HCT116 (cell line): ENCODE measurements around the gene EPG5. TPM values are rescaled to one million over a fixed set of nuclear protein-coding genes. Genes with fewer than 3 reads are reported as not detected.

Experiments
- ATAC-seq: fragments of 200-7000 bp; cut with Tn5 transposase; 2 replicates; pipeline ENCODE4 v1.9.1; 2020; ENCODE audit warnings: mild to moderate bottlenecking, moderate library complexity
- BruUV-seq: library from RNA; stranded (reverse); fragments of 400-500 nt; replicated peaks from 2 replicates; lab custom pipeline; 2021; lab: Mats Ljungman, UMichigan
- CTCF ChIA-PET: fragments of 300-600 bp; sonication (Branson Sonifier 250); formaldehyde crosslinking; loops from one replicate; lab custom pipeline; 2021; ENCODE audit warnings: antibody characterized with exemption; lab: Charles Lee
- POLR2A ChIA-PET: fragments of 300-600, 350-600 bp; sonication (Branson Sonifier 250); formaldehyde crosslinking; loops from one replicate; lab custom pipeline; 2021; ENCODE audit warnings: antibody characterized with exemption; lab: Charles Lee
- RAD21 ChIA-PET, 2 experiments: fragments of 300-600 bp; sonication (Branson Sonifier 250); formaldehyde crosslinking; loops; one replicate each; lab custom pipeline; 2023; ENCODE audit warnings: low total read pairs in 2 of 2; ENCODE audit not compliant: uncharacterized antibody in 2 of 2, unreplicated experiment in 2 of 2, low non-redundant PET in 1 of 2; lab: Charles Lee
- DNase-seq: peaks from one replicate; pipeline ENCODE4 v3.0.0-alpha.2; 2010; ENCODE audit warnings: low read depth, low spot score
- H2AFZ ChIP-seq: fragments of 200-600 bp; shearing (Covaris generic), sonication (generic); 2 replicates; pipeline ENCODE4 v1.6.1; 2017; ENCODE audit warnings: low read depth, mixed run types, mixed read lengths, antibody characterized with exemption, low read length; ENCODE audit not compliant: poor library complexity, severe bottlenecking
- H3K27ac ChIP-seq: 2 replicates; pipeline ENCODE4 v1.5.1; 2012; ENCODE audit warnings: low read depth, low read length
- H3K27me3 ChIP-seq: fragments of 200-600 bp; sonication (generic); 2 replicates; pipeline ENCODE4 v1.6.1; 2016; ENCODE audit warnings: mixed run types, low read length, mixed read lengths; ENCODE audit not compliant: insufficient read depth
- H3K36me3 ChIP-seq, 2 experiments: fragments of 200-500 bp in 1 of 2; fragments of 200-600 bp in 1 of 2; sonication (Bioruptor generic) in 1 of 2; sonication (generic) in 1 of 2; 2 replicates each; pipeline versions ENCODE4 v1.5.1 to v1.6.1; 2014 to 2016; ENCODE audit warnings: low read length in 2 of 2, inconsistent platforms in 1 of 2, mixed read lengths in 1 of 2, mixed run types in 1 of 2; ENCODE audit not compliant: insufficient read depth in 2 of 2, control insufficient read depth in 1 of 2
- H3K4me1 ChIP-seq, 2 experiments: fragments of 200-600 bp in 1 of 2; sonication (generic) in 1 of 2; 2 replicates each; pipeline versions ENCODE4 v1.5.1 to v1.6.1; 2012 to 2017; ENCODE audit warnings: low read length in 2 of 2, inconsistent platforms in 1 of 2, mild to moderate bottlenecking in 1 of 2, mixed read lengths in 1 of 2, mixed run types in 1 of 2, moderate library complexity in 1 of 2; ENCODE audit not compliant: insufficient read depth in 2 of 2, control insufficient read depth in 1 of 2
- H3K4me2 ChIP-seq: fragments of 200-600 bp; sonication (generic); 2 replicates; pipeline ENCODE4 v1.6.1; 2017; ENCODE audit warnings: mixed run types, low read length, mixed read lengths
- H3K4me3 ChIP-seq, 2 experiments: fragments of 200-600 bp in 1 of 2; sonication (generic) in 1 of 2; replicated peaks in 1 of 2; 2 replicates each; pipeline ENCODE4 v1.5.1; 2011 to 2016; ENCODE audit warnings: low read length in 2 of 2, control low read depth in 1 of 2, low read depth in 1 of 2, mild to moderate bottlenecking in 1 of 2, mixed read lengths in 1 of 2, mixed run types in 1 of 2
- H3K79me2 ChIP-seq: fragments of 200-600 bp; sonication (generic); 2 replicates; pipeline ENCODE4 v1.6.1; 2017; ENCODE audit warnings: mild to moderate bottlenecking, mixed run types, low read length, moderate library complexity, mixed read lengths; ENCODE audit not compliant: insufficient read depth
- H3K9ac ChIP-seq: fragments of 200-600 bp; sonication (generic); 2 replicates; pipeline ENCODE4 v1.6.1; 2016; ENCODE audit warnings: low read length, mixed read lengths
- H3K9me2 ChIP-seq: fragments of 200-600 bp; sonication (generic), shearing (Covaris generic); 2 replicates; pipeline ENCODE4 v1.6.1; 2017; ENCODE audit warnings: mixed run types, mild to moderate bottlenecking, moderate library complexity; ENCODE audit not compliant: insufficient read depth
- H3K9me3 ChIP-seq, 2 experiments: fragments of 200-500 bp in 1 of 2; fragments of 200-600 bp in 1 of 2; sonication (Bioruptor generic) in 1 of 2; sonication (generic) in 1 of 2; 2 replicates each; pipeline ENCODE4 v1.6.1; 2014 to 2017; ENCODE audit warnings: low read length in 2 of 2, mixed read lengths in 2 of 2, inconsistent platforms in 1 of 2, low read depth in 1 of 2, mild to moderate bottlenecking in 1 of 2, mixed run types in 1 of 2, moderate library complexity in 1 of 2; ENCODE audit not compliant: control insufficient read depth in 1 of 2, insufficient read depth in 1 of 2
- H4K20me1 ChIP-seq: fragments of 200-600 bp; sonication (generic), shearing (Covaris generic); 2 replicates; pipeline ENCODE4 v1.6.1; 2017; ENCODE audit warnings: mixed run types, mild to moderate bottlenecking, moderate library complexity; ENCODE audit not compliant: insufficient read depth
- CBX3 ChIP-seq: IDR thresholded peaks from 2 replicates; pipeline ENCODE4 v1.6.1; 2012; ENCODE audit warnings: low read depth
- ELF1 ChIP-seq: IDR thresholded peaks from 2 replicates; pipeline ENCODE4 v1.6.1; 2012; ENCODE audit warnings: low read depth, borderline replicate concordance
- EZH2phosphoT487 ChIP-seq: fragments of 200-600 bp; IDR thresholded peaks from 2 replicates; pipeline ENCODE4 v1.6.1; 2018; ENCODE audit warnings: antibody characterized with exemption, borderline replicate concordance
- MAX ChIP-seq: IDR thresholded peaks from 2 replicates; pipeline ENCODE4 v1.6.1; 2012
- POLR2A ChIP-seq: IDR thresholded peaks from 2 replicates; pipeline ENCODE4 v1.7.0; 2011; ENCODE audit warnings: borderline replicate concordance; ENCODE audit not compliant: insufficient read depth, insufficient read length; ENCODE audit errors: extremely low read depth
- POLR2AphosphoS5 ChIP-seq: IDR thresholded peaks from 2 replicates; pipeline ENCODE4 v1.6.1; 2011; ENCODE audit warnings: mild to moderate bottlenecking, low read depth, low read length, moderate library complexity
- SP1 ChIP-seq: IDR thresholded peaks from 2 replicates; pipeline ENCODE4 v1.6.1; 2012; ENCODE audit warnings: low read depth
- YY1 ChIP-seq: IDR thresholded peaks from 2 replicates; pipeline ENCODE4 v1.6.1; 2011; ENCODE audit warnings: low read length, low read depth, moderate library complexity, mild to moderate bottlenecking; ENCODE audit not compliant: insufficient replicate concordance; ENCODE audit errors: extremely low read depth
- ZFX ChIP-seq: fragments of 450-650 bp; IDR thresholded peaks from 2 replicates; pipeline ENCODE4 v1.6.1; 2017
- intact Hi-C: fragments of 100-400 bp; cut with micrococcal nuclease; formaldehyde crosslinking; loops from 2 replicates; pipeline ENCODE4 v1.10.0; 2022
- total RNA-seq: library from RNA; stranded (reverse); gene quantifications from one replicate; pipeline ENCODE4 v1.2.1, GENCODE V29; 2021; ENCODE audit not compliant: unreplicated experiment
- TF ChIP-seq, protein P1 (sequence below), 3 experiments: fragments of 200-600 bp in 1 of 3; sonication (generic) in 1 of 3; IDR thresholded peaks in 2 of 3; conservative IDR thresholded peaks in 1 of 3; 2 replicates each; pipeline ENCODE4 v1.5.1; 2012 to 2017; ENCODE audit warnings: low read depth in 2 of 3, low read length in 2 of 3, antibody characterized with exemption in 1 of 3, borderline replicate concordance in 1 of 3, control low read depth in 1 of 3, mild to moderate bottlenecking in 1 of 3, mixed read lengths in 1 of 3, mixed run types in 1 of 3, moderate library complexity in 1 of 3; ENCODE audit not compliant: insufficient read depth in 1 of 3

The EPG5 gene
- total RNA-seq, 1 experiment from 2014 or later = 12.9 TPM

DNA sequence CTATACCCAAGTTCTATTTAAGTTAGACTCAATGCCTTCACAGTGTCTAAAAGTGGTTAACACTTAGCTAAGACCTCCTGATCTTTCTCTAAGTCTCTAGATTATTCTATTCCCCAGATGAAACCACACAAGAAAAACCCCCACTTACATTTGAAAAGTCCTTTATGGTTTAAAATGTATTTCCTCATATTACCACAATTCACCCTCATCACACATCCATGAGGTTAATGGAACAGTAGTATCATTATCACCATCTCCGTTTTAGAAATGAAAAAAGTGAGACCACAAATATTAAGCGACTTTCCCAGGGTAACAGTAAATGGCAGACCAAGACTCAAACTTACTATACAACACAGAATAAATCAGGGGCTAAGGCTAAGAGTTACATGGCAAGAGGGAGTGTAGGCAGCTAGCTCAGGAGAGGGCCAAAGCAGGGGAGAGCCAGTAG lies 28.6 kb downstream of the EPG5 start:
- no peak overlapping the region for H3K27ac ChIP-seq
- H3K79me2 ChIP-seq = no peaks in the 10 kb centered on the region
- POLR2A ChIA-PET = no interaction called here
- TF ChIP-seq POLR2A (no peak), POLR2AphosphoS5 (no peak), ELF1 (no peak), MAX (no peak), SP1 (no peak), ZFX (no peak), YY1 (no peak), CBX3 (no peak), EZH2phosphoT487 (no peak)
- TF ChIP-seq, protein P1, sequence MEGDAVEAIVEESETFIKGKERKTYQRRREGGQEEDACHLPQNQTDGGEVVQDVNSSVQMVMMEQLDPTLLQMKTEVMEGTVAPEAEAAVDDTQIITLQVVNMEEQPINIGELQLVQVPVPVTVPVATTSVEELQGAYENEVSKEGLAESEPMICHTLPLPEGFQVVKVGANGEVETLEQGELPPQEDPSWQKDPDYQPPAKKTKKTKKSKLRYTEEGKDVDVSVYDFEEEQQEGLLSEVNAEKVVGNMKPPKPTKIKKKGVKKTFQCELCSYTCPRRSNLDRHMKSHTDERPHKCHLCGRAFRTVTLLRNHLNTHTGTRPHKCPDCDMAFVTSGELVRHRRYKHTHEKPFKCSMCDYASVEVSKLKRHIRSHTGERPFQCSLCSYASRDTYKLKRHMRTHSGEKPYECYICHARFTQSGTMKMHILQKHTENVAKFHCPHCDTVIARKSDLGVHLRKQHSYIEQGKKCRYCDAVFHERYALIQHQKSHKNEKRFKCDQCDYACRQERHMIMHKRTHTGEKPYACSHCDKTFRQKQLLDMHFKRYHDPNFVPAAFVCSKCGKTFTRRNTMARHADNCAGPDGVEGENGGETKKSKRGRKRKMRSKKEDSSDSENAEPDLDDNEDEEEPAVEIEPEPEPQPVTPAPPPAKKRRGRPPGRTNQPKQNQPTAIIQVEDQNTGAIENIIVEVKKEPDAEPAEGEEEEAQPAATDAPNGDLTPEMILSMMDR (IDR thresholded peaks at IDR 0.05 in 2 of 3, conservative IDR thresholded peaks at IDR 0.05 in 1 of 3; ENCODE audit: borderline replicate concordance in 1 of 3, insufficient read depth in 1 of 3, low read depth in 2 of 3, low read length in 2 of 3) = no peak
- H3K4me1 ChIP-seq = peaks cover 0 to 10% of the 10 kb centered on the region in 2 experiments; a peak in 2 of 4 replicates
- H3K27me3 ChIP-seq = no peaks in the 10 kb centered on the region
- BruUV-seq = no TSS peak
- DNase-seq (no peak), ATAC-seq (no peak)
- no peaks in the 10 kb centered on the region for H3K9me2 ChIP-seq
- RAD21 ChIA-PET = no interaction called here
- intact Hi-C loops = no loop called here
- H3K4me2 ChIP-seq = no peak overlapping the region
- H2AFZ ChIP-seq = no peak overlapping the region
- H3K36me3 ChIP-seq = peaks cover 8 to 15% of the 10 kb centered on the region in 2 experiments; a peak in 3 of 4 replicates
- H3K9ac ChIP-seq = no peak overlapping the region
- CTCF ChIA-PET = no interaction called here
- no peaks in the 10 kb centered on the region for H3K9me3 ChIP-seq
- no peak overlapping the region for H3K4me3 ChIP-seq
- H4K20me1 ChIP-seq = no peaks in the 10 kb centered on the region
